Spleen (tissue), 11 donors: ENCODE results near the gene SGCG. TPM values are rescaled to one million over a fixed set of nuclear protein-coding genes. Genes with fewer than 3 reads are reported as not detected.

Source experiments
- DNase-seq: peaks from one replicate; pipeline ENCODE4 v3.0.0-alpha.2; 2020
- H3K27ac ChIP-seq, 8 donors: fragments of 200-600 bp; sonication (generic) in 7 of 8; 1 replicate in 4 of 8; 2 replicates in 4 of 8; pipeline versions ENCODE4 v1.5.0 to v1.8.0; 2016 to 2021; ENCODE audit warnings: inconsistent platforms in 4 of 8, mild to moderate bottlenecking in 4 of 8, moderate library complexity in 1 of 8
- H3K27me3 ChIP-seq, 7 donors: fragments of 200-600 bp; sonication (generic) in 6 of 7; replicated peaks in 1 of 7; 1 replicate in 4 of 7; 2 replicates in 3 of 7; pipeline versions ENCODE4 v1.5.0 to v1.8.0; 2016 to 2021; ENCODE audit warnings: inconsistent platforms in 3 of 7, mild to moderate bottlenecking in 1 of 7
- H3K36me3 ChIP-seq, 6 donors: fragments of 200-600 bp; sonication (generic) in 5 of 6; 1 replicate in 4 of 6; 2 replicates in 2 of 6; pipeline versions ENCODE4 v1.5.0 to v1.8.0; 2016 to 2021; ENCODE audit warnings: inconsistent platforms in 2 of 6
- H3K4me1 ChIP-seq, 6 donors: fragments of 200-600 bp; sonication (generic) in 5 of 6; 1 replicate in 3 of 6; 2 replicates in 3 of 6; pipeline versions ENCODE4 v1.5.0 to v1.8.0; 2016 to 2021; ENCODE audit warnings: inconsistent platforms in 3 of 6
- H3K4me3 ChIP-seq, 8 donors: fragments of 200-600 bp; sonication (generic) in 7 of 8; 1 replicate in 4 of 8; 2 replicates in 4 of 8; pipeline versions ENCODE4 v1.5.0 to v1.8.0; 2016 to 2021; ENCODE audit warnings: inconsistent platforms in 4 of 8, mild to moderate bottlenecking in 4 of 8, moderate library complexity in 2 of 8
- H3K9me3 ChIP-seq, 8 donors: fragments of 200-600 bp; sonication (generic) in 7 of 8; 1 replicate in 4 of 8; 2 replicates in 4 of 8; pipeline versions ENCODE4 v1.5.0 to v1.8.0; 2016 to 2021; ENCODE audit warnings: inconsistent platforms in 4 of 8
- POLR2A ChIP-seq, 3 donors: fragments of 450-650 bp; IDR thresholded peaks; one replicate each; pipeline ENCODE4 v1.5.1; 2017; ENCODE audit warnings: antibody characterized with exemption in 3 of 3, mild to moderate bottlenecking in 1 of 3
- POLR2AphosphoS5 ChIP-seq, 3 donors: sonication (generic); formaldehyde crosslinking; IDR thresholded peaks; one replicate each; pipeline ENCODE4 v1.5.1; 2017; ENCODE audit warnings: antibody characterized with exemption in 3 of 3
- WGBS, 5 donors: extraction: QIAGEN DNeasy Blood & Tissue Kit in 3 of 5; methylation state at CpG; one replicate each; pipeline versions ENCODE4 v1.1.5 to v1.1.7; 2013 to 2018; 5-methylcytosine and 5-hydroxymethylcytosine counted together
- intact Hi-C: fragments of 100-400 bp; cut with DNase I; formaldehyde crosslinking; loops from one replicate; pipeline ENCODE4 v1.15.0; 2023; ENCODE audit warnings: low total_unique reads
- polyA plus RNA-seq, 3 donors: library from polyadenylated mRNA; stranded (reverse); fragments of 200-250 nt; gene quantifications; one replicate each; pipeline ENCODE4 v1.2.1, GENCODE V29; 2013
- total RNA-seq, 7 donors: library from RNA; depleted of rRNA in 3 of 7; stranded (reverse); fragments of >200 nt in 3 of 7; fragmentation: NEBNext Ultra II Directional in 4 of 7; extraction: Animal tissue kit (Norgen Biotek cat#: 25700) in 4 of 7; gene quantifications; one replicate each; pipeline versions ENCODE4 v1.1.0 to v1.2.1, GENCODE V29; 2016 to 2021
- TF ChIP-seq, protein P1 (sequence below), 11 experiments: fragments of 200-600 bp in 7 of 11; fragments of 450-650 bp in 4 of 11; sonication (generic) in 4 of 11; IDR thresholded peaks in 8 of 11; conservative IDR thresholded peaks in 3 of 11; 1 replicate in 7 of 11; 2 replicates in 4 of 11; pipeline versions ENCODE4 v1.4.0 to v1.8.0; 2016 to 2021; ENCODE audit warnings: antibody characterized with exemption in 11 of 11, inconsistent platforms in 4 of 11, mild to moderate bottlenecking in 1 of 11
- donor health status: healthy with polysubstance abuse.
- donor health status: DM: no; HTN: no; CAD: no; lungs with moderate emphysema.
- donor health status: DM: no; HTN: no; CAD: no.
- donor health status: Bipolar disorder and iron deficiency.
- donor health status: healthy.
- donor health status: DM: no; HTN: no; CAD: no.
- donor health status: DM: yes; HTN: yes; CAD: no.

The SGCG gene
- total and polyA plus RNA-seq, 10 donors = not detected

DNA sequence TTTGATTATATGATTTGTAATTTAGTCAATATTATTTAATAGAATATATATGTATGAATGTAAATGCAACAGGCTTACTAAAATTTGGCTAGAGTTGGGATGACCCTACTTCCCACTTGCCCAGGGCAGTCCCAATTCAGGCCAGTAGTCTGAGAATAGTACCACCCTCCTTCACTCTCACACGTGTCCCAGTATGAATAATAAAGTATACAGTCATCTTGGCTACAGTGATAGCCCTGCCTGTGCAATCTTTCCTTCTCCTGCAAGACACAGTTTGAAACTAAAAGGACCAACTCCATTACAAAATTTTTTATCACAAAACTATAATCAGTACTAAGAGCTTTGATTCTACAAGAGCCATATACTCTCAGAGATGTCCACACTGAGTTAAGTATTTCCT, 176.6 kb downstream of the SGCG start:
- no peak overlapping the region for H3K4me3 ChIP-seq
- intact Hi-C loops = no loop called here
- no peaks in the 10 kb centered on the region for H3K27me3 ChIP-seq
- H3K27ac ChIP-seq = no peak overlapping the region
- H3K9me3 ChIP-seq = no peaks in the 10 kb centered on the region
- H3K4me1 ChIP-seq = peaks cover 0 to 9% (median 3%) of the 10 kb centered on the region in 6 donors
- DNase-seq = no peak
- WGBS, 5 donors = 77 to 94% (median 88%) methylated on average over 1 of the region's 1 CpG
- H3K36me3 ChIP-seq = peaks cover 0 to 96% (median 48%) of the 10 kb centered on the region in 6 donors
- TF ChIP-seq, protein P1, sequence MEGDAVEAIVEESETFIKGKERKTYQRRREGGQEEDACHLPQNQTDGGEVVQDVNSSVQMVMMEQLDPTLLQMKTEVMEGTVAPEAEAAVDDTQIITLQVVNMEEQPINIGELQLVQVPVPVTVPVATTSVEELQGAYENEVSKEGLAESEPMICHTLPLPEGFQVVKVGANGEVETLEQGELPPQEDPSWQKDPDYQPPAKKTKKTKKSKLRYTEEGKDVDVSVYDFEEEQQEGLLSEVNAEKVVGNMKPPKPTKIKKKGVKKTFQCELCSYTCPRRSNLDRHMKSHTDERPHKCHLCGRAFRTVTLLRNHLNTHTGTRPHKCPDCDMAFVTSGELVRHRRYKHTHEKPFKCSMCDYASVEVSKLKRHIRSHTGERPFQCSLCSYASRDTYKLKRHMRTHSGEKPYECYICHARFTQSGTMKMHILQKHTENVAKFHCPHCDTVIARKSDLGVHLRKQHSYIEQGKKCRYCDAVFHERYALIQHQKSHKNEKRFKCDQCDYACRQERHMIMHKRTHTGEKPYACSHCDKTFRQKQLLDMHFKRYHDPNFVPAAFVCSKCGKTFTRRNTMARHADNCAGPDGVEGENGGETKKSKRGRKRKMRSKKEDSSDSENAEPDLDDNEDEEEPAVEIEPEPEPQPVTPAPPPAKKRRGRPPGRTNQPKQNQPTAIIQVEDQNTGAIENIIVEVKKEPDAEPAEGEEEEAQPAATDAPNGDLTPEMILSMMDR (IDR thresholded peaks at IDR 0.05 in 8 of 11, conservative IDR thresholded peaks at IDR 0.05 in 3 of 11) = no peak
- TF ChIP-seq POLR2AphosphoS5 (IDR thresholded peaks at IDR 0.05) (no peak), POLR2A (IDR thresholded peaks at IDR 0.05) (no peak)

DNA sequence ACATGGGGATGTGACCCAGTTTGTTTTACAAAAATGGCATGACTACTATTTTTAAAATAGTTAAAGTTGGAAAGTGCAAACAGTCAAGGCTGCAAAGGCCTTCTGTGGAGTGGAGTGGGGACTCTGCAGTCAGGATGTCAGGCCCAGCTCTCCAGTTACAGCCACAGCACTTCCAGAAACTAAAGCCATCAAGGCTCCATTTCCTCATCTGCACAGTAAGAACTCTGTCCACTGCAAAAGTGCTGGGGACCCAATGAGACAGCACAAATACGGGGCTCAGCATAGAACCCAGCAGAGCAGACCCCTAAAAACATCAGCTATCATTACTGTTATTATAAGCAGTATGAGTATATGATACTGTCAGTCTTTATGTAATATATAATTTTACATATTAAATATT, 179.1 kb downstream of the SGCG start:
- Histone ChIP-seq H3K27me3 (no peaks in the 10 kb centered on the region), H3K36me3 (peaks cover 0 to 99% (median 63%) of the 10 kb centered on the region in 6 donors), H3K27ac (peak overlapping the region in 6 of 8 donors; percentile 49 to 72 (median 58)), H3K4me3 (no peak overlapping the region), H3K9me3 (no peaks in the 10 kb centered on the region), H3K4me1 (peaks cover 0 to 9% (median 3%) of the 10 kb centered on the region in 6 donors)
- TF ChIP-seq POLR2A (IDR thresholded peaks at IDR 0.05) = no peak
- no peak for TF ChIP-seq POLR2AphosphoS5 (IDR thresholded peaks at IDR 0.05)
- TF ChIP-seq, protein P1 (IDR thresholded peaks at IDR 0.05 in 8 of 11, conservative IDR thresholded peaks at IDR 0.05 in 3 of 11) = no peak
- intact Hi-C loops = no loop called here
- no peak for DNase-seq
- 72 to 88% (median 81%) methylated on average over 1 of the region's 1 CpG for WGBS, 5 donors

DNA sequence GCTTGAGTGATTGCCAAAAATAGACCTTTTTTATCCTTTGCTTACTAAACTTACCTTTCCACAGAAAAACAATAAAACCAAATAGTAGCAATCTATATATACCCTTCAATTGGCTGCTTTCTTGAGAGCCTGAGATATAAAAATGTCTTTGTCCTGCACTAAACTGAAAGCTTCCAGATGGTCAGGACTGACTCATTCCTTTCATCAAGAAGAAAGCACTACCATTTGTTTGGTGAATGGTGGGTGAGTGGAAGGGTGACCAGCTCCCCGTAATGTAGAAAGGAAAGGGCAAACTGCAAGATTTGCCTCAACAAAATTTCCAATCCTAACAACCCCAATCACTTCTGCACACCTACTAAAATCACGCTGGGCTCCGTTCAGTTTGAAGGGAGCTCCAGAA, 184.9 kb downstream of the SGCG start:
- H3K27me3 ChIP-seq = no peaks in the 10 kb centered on the region
- H3K4me1 ChIP-seq = peaks cover 0 to 9% (median 0%) of the 10 kb centered on the region in 6 donors
- intact Hi-C loops = no loop called here
- TF ChIP-seq POLR2A (IDR thresholded peaks at IDR 0.05) = no peak
- TF ChIP-seq, protein P1 (IDR thresholded peaks at IDR 0.05 in 8 of 11, conservative IDR thresholded peaks at IDR 0.05 in 3 of 11) = no peak
- no peak for TF ChIP-seq POLR2AphosphoS5 (IDR thresholded peaks at IDR 0.05)
- no peak overlapping the region for H3K27ac ChIP-seq
- no peak for DNase-seq
- no peaks in the 10 kb centered on the region for H3K9me3 ChIP-seq
- WGBS, 5 donors = 91 to 100% (median 94%) methylated on average over 3 of the region's 3 CpGs
- peaks cover 0 to 100% (median 79%) of the 10 kb centered on the region in 6 donors for H3K36me3 ChIP-seq
- H3K4me3 ChIP-seq = no peak overlapping the region

DNA sequence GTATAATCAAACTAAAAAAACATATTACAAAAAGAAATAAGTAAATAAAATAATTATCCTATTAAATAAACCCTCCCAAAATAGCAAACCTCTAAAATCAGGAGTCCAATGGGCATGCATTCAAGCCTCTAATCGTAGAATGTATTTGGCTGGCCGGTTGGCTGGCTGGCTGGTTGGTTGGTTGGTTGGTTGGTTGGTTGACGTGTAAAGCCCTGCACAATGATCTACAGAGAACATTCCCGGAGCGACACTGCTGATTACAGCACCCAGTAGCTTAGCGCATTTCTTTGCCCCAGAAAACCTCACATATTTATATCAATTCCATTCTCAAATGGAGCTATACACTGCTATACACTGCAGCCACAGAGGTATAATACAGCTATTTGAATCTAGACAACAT, 187.1 kb downstream of the SGCG start:
- no peak for TF ChIP-seq POLR2AphosphoS5 (IDR thresholded peaks at IDR 0.05)
- TF ChIP-seq, protein P1 (IDR thresholded peaks at IDR 0.05 in 8 of 11, conservative IDR thresholded peaks at IDR 0.05 in 3 of 11) = no peak
- TF ChIP-seq POLR2A (IDR thresholded peaks at IDR 0.05) = no peak
- intact Hi-C loops = no loop called here
- WGBS, 5 donors = 90 to 99% (median 98%) methylated on average over 6 of the region's 6 CpGs

More for the DNA sequence above, 187.1 kb downstream of the SGCG start:
- Histone ChIP-seq H3K27me3 (no peaks in the 10 kb centered on the region), H3K4me1 (peaks cover 6 to 16% (median 11%) of the 10 kb centered on the region in 6 donors), H3K27ac (no peak overlapping the region), H3K36me3 (peaks cover 0 to 89% (median 71%) of the 10 kb centered on the region in 6 donors), H3K9me3 (no peaks in the 10 kb centered on the region), H3K4me3 (no peak overlapping the region)
- no peak for DNase-seq
